Activated CD8-positive, alpha-beta memory T cell treated with anti-CD3 and anti-CD28 coated beads, Interleukin-2, amount 50 U/mL, for 1 hour (primary cell): Measurements from ENCODE around the gene LY6G5C.
A peak's percentile ranks its signal among the peaks of the same experiment; 100 is the strongest.

Experiments
- DNase-seq: peaks from one replicate; pipeline ENCODE4 v3.0.0-alpha.2; 2020; ENCODE audit errors: extremely low read depth

LY6G5C gene

GRCh38 chr6:31680226-31681134 lies at the start of gene LY6G5C:
Gene LY6G5C, minus strand, starts transcription at chr6:31681067. Its CDS starts 694 bp downstream, at chr6:31680373.
- DNase-seq: no peak

- DNase-seq: no peak
Measured at GRCh38 chr6:31729979-31730630, 49.2 kb upstream of the LY6G5C start.

- peak; percentile 60 for DNase-seq
Measured at GRCh38 chr6:31729515-31729978, 48.7 kb upstream of the LY6G5C start.

- no peak for DNase-seq
Measured at GRCh38 chr6:31728767-31729514, 48.1 kb upstream of the LY6G5C start, which contains the start of gene DDAH2. Gene DDAH2, minus strand, starts transcription at chr6:31729299. Its CDS starts 138 bp downstream, at chr6:31729161.

GRCh38 chr6:31727717-31728671 lies 47.1 kb upstream of the LY6G5C start:
- no peak for DNase-seq

GRCh38 chr6:31727034-31727716 lies 46.3 kb upstream of the LY6G5C start:
- DNase-seq: no peak

GRCh38 chr6:31725502-31726350 lies 44.9 kb upstream of the LY6G5C start:
- no peak for DNase-seq

GRCh38 chr6:31723980-31724691 lies 43.3 kb upstream of the LY6G5C start:
- DNase-seq: no peak

- DNase-seq: no peak
Measured at GRCh38 chr6:31723245-31723979, 42.5 kb upstream of the LY6G5C start, which contains the start of gene MPIG6B. Gene MPIG6B, plus strand, starts transcription at chr6:31723373. Its CDS starts 11 bp downstream, at chr6:31723384.

GRCh38 chr6:31722173-31722572 lies 41.3 kb upstream of the LY6G5C start:
- no peak for DNase-seq

GRCh38 chr6:31721351-31722020 lies 40.6 kb upstream of the LY6G5C start, which contains the start of gene LY6G6C:
Gene LY6G6C, minus strand, starts transcription at chr6:31721746. Its CDS starts 67 bp downstream, at chr6:31721679.
- DNase-seq: no peak

- DNase-seq: no peak
Measured at GRCh38 chr6:31720196-31720770, 39.4 kb upstream of the LY6G5C start.

- DNase-seq: no peak
Measured at GRCh38 chr6:31719001-31719400, 38.1 kb upstream of the LY6G5C start.

GRCh38 chr6:31718265-31718664 lies 37.4 kb upstream of the LY6G5C start:
- no peak for DNase-seq

GRCh38 chr6:31717499-31718222 lies 36.8 kb upstream of the LY6G5C start:
- no peak for DNase-seq
